ENCODE data around the gene TMEM60. TPM values are rescaled to one million over a fixed set of nuclear protein-coding genes. Genes with fewer than 3 reads are reported as not detected.

TMEM60 gene
- total RNA-seq, 1 donor from 2014 or later = 7.4 TPM

GRCh38 chr7:77808517-77808916, 10.3 kb upstream of the TMEM60 start:
- Histone ChIP-seq H3K4me3 (ENCODE audit: low read depth, low read length) (no peak overlapping the region), H3K27me3 (ENCODE audit: control insufficient read depth, insufficient read depth, low read length) (no peaks in the 10 kb centered on the region), H3K36me3 (ENCODE audit: control insufficient read depth, insufficient read depth, low read length) (no peaks in the 10 kb centered on the region)
- no peak for TF ChIP-seq CTCF (IDR thresholded peaks at IDR 0.05; ENCODE audit: insufficient read depth, low read length, severe bottlenecking)
- DNase-seq (ENCODE audit: low read depth) = no peak
- FAIRE-seq = no peak

DNA sequence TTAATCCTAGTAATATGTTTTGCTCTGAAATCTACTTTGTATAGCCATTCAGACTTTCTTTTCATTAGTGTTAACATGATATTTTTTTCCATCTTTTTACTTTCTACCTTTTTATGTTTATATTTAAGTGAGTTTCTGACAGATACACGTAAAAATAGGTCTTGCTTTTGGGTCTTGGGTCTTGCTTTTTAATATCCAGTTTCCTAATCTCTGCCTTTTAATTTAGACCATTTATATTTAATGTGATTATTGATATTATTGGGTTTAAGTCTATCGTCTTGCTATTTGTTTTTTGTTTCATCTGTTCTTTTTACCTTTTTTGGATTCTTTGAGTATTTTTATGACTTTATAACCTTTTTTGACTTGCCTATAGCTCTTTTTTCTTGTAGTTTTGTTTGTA, 8.2 kb upstream of the TMEM60 start:
- TF ChIP-seq CTCF (IDR thresholded peaks at IDR 0.05; ENCODE audit: insufficient read depth, low read length, severe bottlenecking) = no peak
- no peak overlapping the region for H3K4me3 ChIP-seq (ENCODE audit: low read depth, low read length)
- no peaks in the 10 kb centered on the region for H3K27me3 ChIP-seq (ENCODE audit: control insufficient read depth, insufficient read depth, low read length)
- H3K36me3 ChIP-seq (ENCODE audit: control insufficient read depth, insufficient read depth, low read length) = no peaks in the 10 kb centered on the region
- DNase-seq (ENCODE audit: low read depth) (no peak), FAIRE-seq (no peak)

GRCh38 chr7:77802557-77803405, 4.5 kb upstream of the TMEM60 start:
- Histone ChIP-seq H3K36me3 (ENCODE audit: control insufficient read depth, insufficient read depth, low read length) (no peaks in the 10 kb centered on the region), H3K27me3 (ENCODE audit: control insufficient read depth, insufficient read depth, low read length) (no peaks in the 10 kb centered on the region), H3K4me3 (ENCODE audit: low read depth, low read length) (no peak overlapping the region)
- FAIRE-seq = no peak
- no peak for DNase-seq (ENCODE audit: low read depth)
- no peak for TF ChIP-seq CTCF (IDR thresholded peaks at IDR 0.05; ENCODE audit: insufficient read depth, low read length, severe bottlenecking)

GRCh38 chr7:77800730-77801129, 2.5 kb upstream of the TMEM60 start:
- DNase-seq (ENCODE audit: low read depth) (no peak), FAIRE-seq (no peak)
- no peak overlapping the region for H3K4me3 ChIP-seq (ENCODE audit: low read depth, low read length)
- no peaks in the 10 kb centered on the region for H3K36me3 ChIP-seq (ENCODE audit: control insufficient read depth, insufficient read depth, low read length)
- TF ChIP-seq CTCF (IDR thresholded peaks at IDR 0.05; ENCODE audit: insufficient read depth, low read length, severe bottlenecking) = no peak
- H3K27me3 ChIP-seq (ENCODE audit: control insufficient read depth, insufficient read depth, low read length) = no peaks in the 10 kb centered on the region

- FAIRE-seq (no peak), DNase-seq (ENCODE audit: low read depth) (no peak)
- no peak for TF ChIP-seq CTCF (IDR thresholded peaks at IDR 0.05; ENCODE audit: insufficient read depth, low read length, severe bottlenecking)
- Histone ChIP-seq H3K27me3 (ENCODE audit: control insufficient read depth, insufficient read depth, low read length) (no peaks in the 10 kb centered on the region), H3K36me3 (ENCODE audit: control insufficient read depth, insufficient read depth, low read length) (no peaks in the 10 kb centered on the region), H3K4me3 (ENCODE audit: low read depth, low read length) (no peak overlapping the region)
These were observed 1.9 kb upstream of the TMEM60 start for GRCh38 chr7:77800158-77800557.

Data from bronchial epithelial cell (primary cell).